ENCODE measurements around the gene MYRFL. TPM values are rescaled to one million over a fixed set of nuclear protein-coding genes. Genes with fewer than 3 reads are reported as not detected.
"Not testable (repeated sequence)": the region's sequence is repeated elsewhere in the genome, so short reads cannot be mapped to it uniquely, and the experiment has no call there.

The MYRFL gene
- not detected for total RNA-seq

DNA sequence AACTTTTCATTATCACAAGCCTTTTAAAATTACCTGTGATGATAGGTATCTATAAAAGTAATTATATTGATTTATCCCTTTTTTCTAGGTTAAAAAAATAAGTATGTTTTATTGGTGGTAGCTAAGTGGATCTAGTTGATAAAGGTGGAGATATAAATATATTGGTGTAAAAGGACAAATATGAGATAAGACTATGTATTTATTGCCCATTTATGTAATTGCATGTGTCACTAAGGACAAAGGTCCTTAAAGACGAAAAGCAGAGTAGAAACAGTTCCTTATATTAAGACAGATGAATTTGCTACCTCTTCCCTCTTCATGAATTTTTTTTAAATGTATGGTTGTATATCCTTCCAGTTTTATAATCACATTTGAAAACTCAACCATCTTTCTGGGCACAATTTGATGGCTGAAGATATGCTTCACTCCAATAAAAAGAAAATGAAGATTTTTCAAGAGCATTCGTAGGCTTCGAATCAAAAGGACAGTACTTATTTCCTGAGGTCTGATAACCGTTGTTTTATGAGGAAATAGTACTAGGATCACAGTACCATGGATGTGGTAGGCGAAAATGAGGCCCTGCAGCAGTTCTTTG is at the start of gene MYRFL:
MYRFL (plus strand) TSS at position 262 of the 595 bp plus-strand sequence; CDS start at position 553, 291 bp downstream.
- Mint-ChIP-seq H3K36me3 (no peaks in the 10 kb centered on the region), H3K27ac (no peak within 1 kb of the TSS), H3K27me3 (peaks cover 3% of the 10 kb centered on the region), H3K4me3 (no peak within 1 kb of the TSS), H3K4me1 (ENCODE audit: low read depth) (no peaks in the 10 kb centered on the region), H3K9me3 (no peaks in the 10 kb centered on the region)
- CTCF ChIA-PET, result no interaction called here
- POLR2A ChIA-PET, result no interaction called here
- intact Hi-C loops (cut with micrococcal nuclease), result no loop called here
- no peak for DNase-seq

- Mint-ChIP-seq H3K27ac (no peak overlapping the region), H3K4me1 (ENCODE audit: low read depth) (no peaks in the 10 kb centered on the region), H3K36me3 (peaks cover 43% of the 10 kb centered on the region), H3K4me3 (no peak overlapping the region), H3K9me3 (peaks cover 4% of the 10 kb centered on the region), H3K27me3 (no peaks in the 10 kb centered on the region)
- ChIA-PET POLR2A (no interaction called here), CTCF (no interaction called here)
- intact Hi-C loops (cut with micrococcal nuclease), result no loop called here
- no peak for DNase-seq
These were observed 45.1 kb upstream of the MYRFL start for GRCh38 chr12:69779928-69780327.

GRCh38 chr12:69783365-69783764 is 41.7 kb upstream of the MYRFL start:
- Mint-ChIP-seq H3K4me1 (ENCODE audit: low read depth) (no peaks in the 10 kb centered on the region), H3K27ac (no peak overlapping the region), H3K27me3 (no peaks in the 10 kb centered on the region), H3K36me3 (peaks cover 62% of the 10 kb centered on the region), H3K9me3 (peaks cover 4% of the 10 kb centered on the region), H3K4me3 (no peak overlapping the region)
- ChIA-PET CTCF (no interaction called here), POLR2A (no interaction called here)
- intact Hi-C loops (cut with micrococcal nuclease), result no loop called here
- DNase-seq, result no peak

- H3K36me3 Mint-ChIP-seq, result peaks cover 66% of the 10 kb centered on the region
- H3K9me3 Mint-ChIP-seq, result peaks cover 33% of the 10 kb centered on the region
- no peak overlapping the region for H3K27ac Mint-ChIP-seq
- no peaks in the 10 kb centered on the region for H3K27me3 Mint-ChIP-seq
- no peak overlapping the region for H3K4me3 Mint-ChIP-seq
- H3K4me1 Mint-ChIP-seq (ENCODE audit: low read depth), result no peaks in the 10 kb centered on the region
- ChIA-PET POLR2A (no interaction called here), CTCF (no interaction called here)
- intact Hi-C loops (cut with micrococcal nuclease), result no loop called here
- DNase-seq, result no peak
These were observed 35.7 kb upstream of the MYRFL start for GRCh38 chr12:69789351-69789750.

DNA sequence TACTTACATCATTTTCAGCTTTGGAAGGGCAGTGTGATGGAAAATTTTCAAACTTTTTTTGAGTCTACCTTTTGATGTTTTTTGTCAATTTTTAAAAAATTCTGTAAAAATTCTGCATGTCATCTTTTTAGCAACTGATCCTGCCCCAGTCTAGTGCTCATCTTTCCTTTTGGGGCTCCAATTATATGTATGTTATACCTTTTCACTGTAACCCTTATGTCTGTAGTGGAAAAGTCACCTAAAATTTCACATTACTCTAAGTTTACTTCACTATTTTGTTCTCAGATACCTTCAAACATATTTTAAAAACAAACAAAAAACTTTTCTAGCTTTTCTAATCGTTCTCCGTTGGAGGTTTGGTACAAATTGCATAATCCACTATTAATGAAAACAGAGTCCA is 32.5 kb upstream of the MYRFL start:
- DNase-seq, result no peak
- intact Hi-C loops (cut with micrococcal nuclease), result no loop called here
- CTCF ChIA-PET, result no interaction called here
- no peak overlapping the region for H3K4me3 Mint-ChIP-seq
- H3K4me1 Mint-ChIP-seq (ENCODE audit: low read depth), result no peaks in the 10 kb centered on the region
- POLR2A ChIA-PET, result no interaction called here
- peaks cover 65% of the 10 kb centered on the region for H3K36me3 Mint-ChIP-seq
- H3K9me3 Mint-ChIP-seq, result peaks cover 38% of the 10 kb centered on the region
- H3K27ac Mint-ChIP-seq, result no peak overlapping the region
- H3K27me3 Mint-ChIP-seq, result no peaks in the 10 kb centered on the region

DNA sequence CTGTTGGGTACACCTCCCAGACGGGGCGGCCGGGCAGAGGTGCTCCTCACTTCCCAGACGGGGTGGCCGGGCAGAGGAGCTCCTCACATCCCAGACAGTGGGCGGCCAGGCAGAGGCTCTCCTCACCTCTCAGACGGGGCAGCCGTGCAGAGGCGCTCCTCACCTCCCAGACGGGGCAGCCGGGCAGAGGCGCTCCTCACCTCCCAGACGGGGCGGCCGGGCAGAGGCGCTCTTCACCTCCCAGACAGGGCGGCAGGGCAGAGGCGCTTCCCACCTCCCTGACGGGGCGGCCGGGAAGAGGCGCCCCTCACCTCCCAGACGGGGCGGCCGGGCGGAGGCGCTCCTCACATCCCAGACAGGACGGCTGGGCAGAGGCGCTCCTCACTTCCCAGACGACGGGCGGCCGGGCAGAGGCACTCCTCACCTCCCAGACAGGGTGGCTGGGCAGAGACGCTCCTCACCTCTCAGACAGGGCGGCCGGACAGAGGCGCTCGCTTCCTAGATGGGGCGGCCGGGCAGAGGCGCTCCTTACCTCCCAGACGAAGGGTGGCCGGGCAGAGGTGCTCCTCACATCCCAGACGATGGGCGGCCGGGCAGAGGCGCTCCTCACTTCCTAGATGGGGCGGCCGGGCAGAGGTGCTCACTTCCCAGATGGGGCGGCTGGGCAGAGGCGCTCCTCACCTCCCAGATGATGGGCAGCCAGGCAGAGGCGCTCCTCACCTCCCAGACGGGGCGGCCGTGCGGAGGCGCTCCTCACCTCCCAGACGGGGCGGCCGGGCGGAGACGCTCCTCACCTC is 17.7 kb upstream of the MYRFL start:
- H3K4me1 Mint-ChIP-seq (ENCODE audit: low read depth); H3K4me3 Mint-ChIP-seq; POLR2A ChIA-PET; DNase-seq; intact Hi-C loops (cut with micrococcal nuclease); H3K27me3 Mint-ChIP-seq; H3K27ac Mint-ChIP-seq; CTCF ChIA-PET: not testable (repeated sequence)
- Mint-ChIP-seq H3K9me3 (peaks cover 41% of the 10 kb centered on the region), H3K36me3 (peaks cover 65% of the 10 kb centered on the region)

DNA sequence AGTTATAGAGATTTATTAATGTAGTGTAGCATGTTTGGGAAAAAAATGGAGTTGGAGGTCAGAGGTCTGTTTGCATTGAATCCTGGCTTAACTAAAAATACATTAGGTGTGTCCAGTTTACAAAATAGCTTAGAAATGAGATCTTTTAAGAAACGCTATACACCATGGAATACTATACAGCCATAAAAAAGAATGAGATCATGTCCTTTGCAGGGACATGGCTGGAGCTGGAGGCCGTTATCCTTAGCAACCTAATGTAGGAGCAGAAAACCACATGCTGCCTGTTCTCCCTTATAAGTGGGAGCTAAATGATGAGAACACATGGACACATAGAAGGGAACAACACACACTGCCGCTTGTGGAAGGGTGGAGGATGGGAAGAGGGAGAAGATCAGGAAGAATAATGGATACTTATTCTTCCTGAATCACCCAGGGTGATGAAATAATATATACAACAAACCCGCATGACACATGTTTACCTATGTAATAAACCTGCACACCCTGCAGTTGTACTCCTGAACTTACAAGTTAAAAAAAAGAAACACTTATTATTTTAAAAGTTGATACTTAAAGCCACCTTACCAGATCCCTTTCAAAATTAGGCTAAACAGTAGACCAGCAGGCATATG is 14.0 kb upstream of the MYRFL start:
- Mint-ChIP-seq H3K36me3 (peaks cover 66% of the 10 kb centered on the region), H3K4me1 (ENCODE audit: low read depth) (no peaks in the 10 kb centered on the region), H3K27me3 (no peaks in the 10 kb centered on the region), H3K4me3 (no peak overlapping the region), H3K9me3 (peaks cover 29% of the 10 kb centered on the region), H3K27ac (no peak overlapping the region)
- CTCF ChIA-PET, result no interaction called here
- intact Hi-C loops (cut with micrococcal nuclease), result loop anchor here (10.0 kb wide), 1 partner anchor 66 kb away; no protein-coding TSS in a partner anchor
- POLR2A ChIA-PET, result no interaction called here
- DNase-seq, result no peak

- ChIA-PET POLR2A (no interaction called here), CTCF (no interaction called here)
- Mint-ChIP-seq H3K27ac (no peak overlapping the region), H3K9me3 (no peaks in the 10 kb centered on the region), H3K27me3 (no peaks in the 10 kb centered on the region), H3K4me3 (no peak overlapping the region), H3K36me3 (peaks cover 33% of the 10 kb centered on the region), H3K4me1 (ENCODE audit: low read depth) (no peaks in the 10 kb centered on the region)
- intact Hi-C loops (cut with micrococcal nuclease), result loop anchor here (10.0 kb wide), 1 partner anchor 71 kb away; no protein-coding TSS in a partner anchor
- no peak for DNase-seq
These were observed 8.9 kb upstream of the MYRFL start for GRCh38 chr12:69816082-69816481.

GRCh38 chr12:69821032-69821455 is 4.0 kb upstream of the MYRFL start:
- H3K36me3 Mint-ChIP-seq, result peaks cover 5% of the 10 kb centered on the region
- DNase-seq, result no peak
- H3K4me1 Mint-ChIP-seq (ENCODE audit: low read depth), result no peaks in the 10 kb centered on the region
- H3K27me3 Mint-ChIP-seq, result peaks cover 1% of the 10 kb centered on the region
- H3K9me3 Mint-ChIP-seq, result no peaks in the 10 kb centered on the region
- POLR2A ChIA-PET, result no interaction called here
- no peak overlapping the region for H3K4me3 Mint-ChIP-seq
- intact Hi-C loops (cut with micrococcal nuclease), result no loop called here
- no peak overlapping the region for H3K27ac Mint-ChIP-seq
- CTCF ChIA-PET, result no interaction called here

GRCh38 chr12:69821456-69822159 is 3.4 kb upstream of the MYRFL start:
- H3K4me1 Mint-ChIP-seq (ENCODE audit: low read depth), result no peaks in the 10 kb centered on the region
- H3K9me3 Mint-ChIP-seq, result no peaks in the 10 kb centered on the region
- DNase-seq, result no peak
- POLR2A ChIA-PET, result no interaction called here
- no peak overlapping the region for H3K4me3 Mint-ChIP-seq
- H3K27ac Mint-ChIP-seq, result no peak overlapping the region
- H3K36me3 Mint-ChIP-seq, result peaks cover 2% of the 10 kb centered on the region
- intact Hi-C loops (cut with micrococcal nuclease), result no loop called here
- H3K27me3 Mint-ChIP-seq, result peaks cover 1% of the 10 kb centered on the region
- CTCF ChIA-PET, result no interaction called here

DNA sequence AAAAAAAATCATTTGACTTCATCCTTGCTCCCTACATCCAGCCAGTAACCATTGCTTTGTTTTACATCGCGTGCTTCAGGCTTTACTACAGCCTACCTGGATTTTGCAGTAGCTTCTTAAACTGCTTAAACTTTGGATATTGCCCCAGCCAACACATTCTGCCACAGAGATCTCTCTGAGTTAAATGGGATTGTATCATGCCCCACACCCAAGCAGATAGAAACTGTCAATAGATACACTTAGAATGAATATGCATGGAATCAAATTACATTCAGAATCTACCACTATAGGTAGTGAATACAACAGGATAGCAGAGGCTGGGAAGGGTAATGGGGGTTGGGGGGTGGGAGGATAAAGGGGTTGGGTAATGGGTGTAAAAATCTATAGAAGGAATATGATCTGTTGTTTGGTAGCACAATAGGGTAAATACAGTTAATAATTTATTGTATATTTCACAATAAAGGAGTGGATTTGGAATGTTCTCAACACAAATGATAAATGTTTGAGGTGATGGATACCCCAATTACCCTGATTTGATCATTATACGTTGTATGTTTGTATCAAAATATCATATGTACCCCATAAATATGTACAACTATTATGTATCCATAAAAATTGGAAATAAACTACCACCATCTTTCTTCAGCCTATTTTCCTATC is 2.7 kb upstream of the MYRFL start:
- Mint-ChIP-seq H3K36me3 (no peaks in the 10 kb centered on the region), H3K4me1 (ENCODE audit: low read depth) (no peaks in the 10 kb centered on the region), H3K27me3 (peaks cover 3% of the 10 kb centered on the region), H3K4me3 (no peak overlapping the region), H3K27ac (no peak overlapping the region), H3K9me3 (no peaks in the 10 kb centered on the region)
- intact Hi-C loops (cut with micrococcal nuclease), result no loop called here
- CTCF ChIA-PET, result no interaction called here
- POLR2A ChIA-PET, result no interaction called here
- no peak for DNase-seq

GRCh38 chr12:69824028-69824427 is 999 bp upstream of the MYRFL start:
- no peaks in the 10 kb centered on the region for H3K36me3 Mint-ChIP-seq
- ChIA-PET CTCF (no interaction called here), POLR2A (no interaction called here)
- no peak for DNase-seq
- H3K9me3 Mint-ChIP-seq, result no peaks in the 10 kb centered on the region
- H3K4me1 Mint-ChIP-seq (ENCODE audit: low read depth), result no peaks in the 10 kb centered on the region
- no peak overlapping the region for H3K4me3 Mint-ChIP-seq
- no peak overlapping the region for H3K27ac Mint-ChIP-seq
- H3K27me3 Mint-ChIP-seq, result peaks cover 3% of the 10 kb centered on the region
- intact Hi-C loops (cut with micrococcal nuclease), result no loop called here
